Suprapubic skin (tissue), 4 donors: Measurements from ENCODE around the gene NTPCR.

Source experiments
- CTCF ChIP-seq, 2 donors: fragments of 200-600 bp in 1 of 2; fragments of 450-650 bp in 1 of 2; sonication (generic) in 1 of 2; IDR thresholded peaks; one replicate each; pipeline ENCODE4 v1.5.1; 2016 to 2019; ENCODE audit warnings: antibody characterized with exemption in 2 of 2, mild to moderate bottlenecking in 1 of 2, moderate library complexity in 1 of 2
- EP300 ChIP-seq: sonication (generic); formaldehyde crosslinking; IDR thresholded peaks from one replicate; pipeline ENCODE4 v1.6.1; 2017; ENCODE audit warnings: antibody characterized with exemption
- POLR2A ChIP-seq, 2 donors: fragments of 450-650 bp; IDR thresholded peaks; one replicate each; pipeline ENCODE4 v1.6.1; 2017; ENCODE audit warnings: antibody characterized with exemption in 2 of 2, mild to moderate bottlenecking in 2 of 2, moderate library complexity in 2 of 2
- POLR2AphosphoS5 ChIP-seq, 3 donors: sonication (generic); formaldehyde crosslinking; IDR thresholded peaks; one replicate each; pipeline ENCODE4 v1.6.1; 2017; ENCODE audit warnings: antibody characterized with exemption in 3 of 3

- no peak for TF ChIP-seq POLR2A (IDR thresholded peaks at IDR 0.05)
- no peak for TF ChIP-seq CTCF (IDR thresholded peaks at IDR 0.05)
- no peak for TF ChIP-seq EP300
- TF ChIP-seq POLR2AphosphoS5 (IDR thresholded peaks at IDR 0.05): no peak
Observed at GRCh38 chr1:232968391-232968790, 18.0 kb downstream of the NTPCR start.
